Fibroblast of pulmonary artery (primary cell): ENCODE data around the gene DUSP10.

ENCODE experiments used
- DNase-seq: peaks from one replicate; pipeline ENCODE4 v3.0.0-alpha.2; 2010; ENCODE audit warnings: low read depth
- H3K4me3 ChIP-seq: replicated peaks from 2 replicates; pipeline ENCODE4 v1.5.1; 2011; ENCODE audit warnings: low read depth, mild to moderate bottlenecking, control low read depth, low read length, moderate library complexity
- TF ChIP-seq, protein P1 (sequence below): IDR thresholded peaks from 2 replicates; pipeline ENCODE4 v1.5.1; 2011; ENCODE audit warnings: mild to moderate bottlenecking, control low read depth, low read length, inconsistent platforms; ENCODE audit errors: missing control alignments

Gene DUSP10

DNA sequence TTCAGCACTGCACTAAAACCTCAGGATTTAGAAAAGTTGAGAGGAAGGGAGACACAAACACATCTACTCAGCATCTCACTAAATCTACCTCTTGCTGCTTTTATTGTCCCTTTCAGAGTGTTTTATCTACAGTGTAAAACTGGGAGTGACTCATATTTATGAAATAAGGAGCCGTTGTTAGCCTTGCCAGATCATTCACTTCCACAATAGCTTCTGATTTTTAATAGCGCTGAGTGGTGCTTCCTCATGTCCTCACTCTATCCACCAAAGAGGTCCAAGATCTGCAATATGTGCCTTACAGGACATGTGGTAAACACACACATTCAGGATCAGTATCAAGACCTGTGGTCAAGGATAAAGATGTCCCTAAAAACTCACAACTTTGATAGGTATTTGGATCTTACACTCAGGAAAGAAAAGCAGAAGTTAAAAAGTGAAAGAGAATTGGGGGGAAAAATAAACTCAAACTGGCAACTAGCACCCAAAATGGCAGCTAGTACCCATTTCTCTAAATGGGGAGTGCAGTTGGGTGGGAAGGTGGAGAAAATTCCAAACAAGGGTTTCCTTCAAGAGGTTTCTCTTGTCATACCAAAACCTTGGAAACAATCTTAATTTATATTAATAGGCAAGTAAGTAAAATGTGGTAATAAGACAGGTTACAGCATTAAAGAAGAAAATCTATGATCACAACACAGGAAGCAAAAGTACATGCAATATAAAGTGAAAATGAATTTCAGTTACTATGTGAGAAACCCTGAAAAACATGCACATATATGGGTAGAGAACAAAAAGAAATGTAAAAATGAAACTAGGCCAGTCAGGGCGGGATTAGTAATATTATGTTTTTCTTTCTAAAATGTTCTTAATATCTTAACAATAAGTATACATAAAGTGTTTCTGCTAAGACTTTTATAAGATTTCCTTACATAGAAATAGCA is 15.9 kb downstream of the DUSP10 start:
- H3K4me3 ChIP-seq: no peak overlapping the region
- TF ChIP-seq, protein P1, sequence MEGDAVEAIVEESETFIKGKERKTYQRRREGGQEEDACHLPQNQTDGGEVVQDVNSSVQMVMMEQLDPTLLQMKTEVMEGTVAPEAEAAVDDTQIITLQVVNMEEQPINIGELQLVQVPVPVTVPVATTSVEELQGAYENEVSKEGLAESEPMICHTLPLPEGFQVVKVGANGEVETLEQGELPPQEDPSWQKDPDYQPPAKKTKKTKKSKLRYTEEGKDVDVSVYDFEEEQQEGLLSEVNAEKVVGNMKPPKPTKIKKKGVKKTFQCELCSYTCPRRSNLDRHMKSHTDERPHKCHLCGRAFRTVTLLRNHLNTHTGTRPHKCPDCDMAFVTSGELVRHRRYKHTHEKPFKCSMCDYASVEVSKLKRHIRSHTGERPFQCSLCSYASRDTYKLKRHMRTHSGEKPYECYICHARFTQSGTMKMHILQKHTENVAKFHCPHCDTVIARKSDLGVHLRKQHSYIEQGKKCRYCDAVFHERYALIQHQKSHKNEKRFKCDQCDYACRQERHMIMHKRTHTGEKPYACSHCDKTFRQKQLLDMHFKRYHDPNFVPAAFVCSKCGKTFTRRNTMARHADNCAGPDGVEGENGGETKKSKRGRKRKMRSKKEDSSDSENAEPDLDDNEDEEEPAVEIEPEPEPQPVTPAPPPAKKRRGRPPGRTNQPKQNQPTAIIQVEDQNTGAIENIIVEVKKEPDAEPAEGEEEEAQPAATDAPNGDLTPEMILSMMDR: no peak
- DNase-seq: peak; percentile 54

DNA sequence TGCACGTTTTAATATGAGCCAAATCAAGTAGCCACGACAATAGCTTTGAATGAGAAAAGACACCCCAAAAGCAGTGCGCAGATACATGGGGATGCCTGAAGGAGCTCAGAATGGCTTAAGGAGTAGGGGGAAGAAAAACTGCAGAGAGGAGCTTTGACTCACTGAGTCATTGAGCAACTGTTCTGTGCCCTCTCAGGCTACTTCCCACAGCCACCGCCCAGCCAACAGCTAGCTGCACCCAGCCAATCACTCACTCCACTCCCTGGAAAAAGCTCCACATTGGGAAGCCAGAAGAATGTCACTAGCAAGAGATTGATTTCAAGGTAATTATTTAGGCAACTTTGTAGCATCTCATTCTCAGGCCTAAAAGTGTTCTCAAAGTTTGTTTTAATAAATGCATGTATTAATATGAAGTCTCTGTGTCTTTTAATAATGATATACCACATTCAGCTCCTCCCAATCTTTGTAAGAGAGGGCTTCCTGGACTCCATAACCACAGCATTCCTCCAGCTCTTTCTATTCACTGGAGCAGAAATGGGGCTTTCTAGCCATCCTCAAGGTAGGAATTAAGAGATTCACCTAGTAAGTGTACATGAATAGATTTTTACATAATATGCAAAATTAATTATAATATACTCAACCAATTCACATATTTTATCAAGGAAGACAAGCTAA is 16.8 kb downstream of the DUSP10 start:
- TF ChIP-seq, protein P1: no peak
- DNase-seq: peak; percentile 69
- no peak overlapping the region for H3K4me3 ChIP-seq

DNA sequence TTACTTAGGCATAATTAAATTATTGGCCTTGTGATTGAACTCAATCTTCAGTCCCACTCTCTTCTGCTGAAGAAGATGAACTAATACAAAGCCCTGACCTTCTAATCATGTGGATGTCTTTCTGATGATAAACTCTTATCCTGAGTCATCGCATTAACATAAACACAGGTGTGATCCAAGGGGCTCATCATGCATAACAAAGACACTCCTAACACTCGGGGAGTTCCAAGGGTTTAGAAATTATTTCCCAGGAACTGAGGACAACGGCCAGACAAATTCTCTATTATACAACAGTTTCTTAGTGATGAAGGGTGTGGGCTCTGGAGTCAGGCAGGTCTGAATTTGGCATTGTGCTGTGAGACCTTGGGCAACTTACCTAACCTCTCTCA is 18.0 kb downstream of the DUSP10 start:
- no peak overlapping the region for H3K4me3 ChIP-seq
- DNase-seq: no peak
- TF ChIP-seq, protein P1: no peak

DNA sequence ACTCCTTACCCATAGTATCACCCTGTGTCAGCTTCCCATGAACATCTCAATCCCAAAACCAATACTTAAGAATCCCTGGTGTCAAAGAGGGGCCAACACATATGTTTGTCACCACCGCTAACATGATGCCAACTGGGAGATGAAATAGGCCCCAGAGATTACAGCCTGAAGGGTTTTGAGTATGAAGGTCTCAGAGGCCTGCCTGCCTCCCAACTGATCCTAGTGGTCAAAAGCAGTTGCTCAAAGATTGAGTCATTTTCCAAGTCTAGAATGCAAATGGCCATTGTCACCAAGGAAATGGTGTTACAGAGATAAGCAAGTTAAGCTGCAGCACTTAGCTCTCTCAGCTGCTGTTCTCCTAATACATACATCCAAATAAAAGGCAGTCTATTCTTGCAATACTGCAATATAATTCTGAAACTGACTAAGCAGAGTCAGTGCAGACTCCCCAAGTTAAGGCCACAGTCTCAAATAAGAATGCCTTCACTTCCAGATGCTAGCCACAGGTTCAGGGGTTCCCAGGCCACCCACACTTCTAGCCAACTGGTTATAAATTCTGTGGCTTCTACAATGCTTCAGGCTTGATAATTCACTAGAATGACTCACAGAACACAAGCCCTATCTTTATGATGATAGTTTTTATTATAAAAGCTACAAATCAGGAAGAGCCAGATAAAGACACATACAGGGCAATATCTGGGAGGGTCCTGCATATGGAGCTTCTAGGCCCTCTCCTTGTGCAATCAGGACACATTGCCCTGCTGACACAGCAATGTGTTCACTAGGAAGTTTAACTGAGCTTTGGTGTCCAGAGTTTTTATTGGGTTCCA is 18.7 kb downstream of the DUSP10 start:
- H3K4me3 ChIP-seq: no peak overlapping the region
- TF ChIP-seq, protein P1: no peak
- DNase-seq: no peak

DNA sequence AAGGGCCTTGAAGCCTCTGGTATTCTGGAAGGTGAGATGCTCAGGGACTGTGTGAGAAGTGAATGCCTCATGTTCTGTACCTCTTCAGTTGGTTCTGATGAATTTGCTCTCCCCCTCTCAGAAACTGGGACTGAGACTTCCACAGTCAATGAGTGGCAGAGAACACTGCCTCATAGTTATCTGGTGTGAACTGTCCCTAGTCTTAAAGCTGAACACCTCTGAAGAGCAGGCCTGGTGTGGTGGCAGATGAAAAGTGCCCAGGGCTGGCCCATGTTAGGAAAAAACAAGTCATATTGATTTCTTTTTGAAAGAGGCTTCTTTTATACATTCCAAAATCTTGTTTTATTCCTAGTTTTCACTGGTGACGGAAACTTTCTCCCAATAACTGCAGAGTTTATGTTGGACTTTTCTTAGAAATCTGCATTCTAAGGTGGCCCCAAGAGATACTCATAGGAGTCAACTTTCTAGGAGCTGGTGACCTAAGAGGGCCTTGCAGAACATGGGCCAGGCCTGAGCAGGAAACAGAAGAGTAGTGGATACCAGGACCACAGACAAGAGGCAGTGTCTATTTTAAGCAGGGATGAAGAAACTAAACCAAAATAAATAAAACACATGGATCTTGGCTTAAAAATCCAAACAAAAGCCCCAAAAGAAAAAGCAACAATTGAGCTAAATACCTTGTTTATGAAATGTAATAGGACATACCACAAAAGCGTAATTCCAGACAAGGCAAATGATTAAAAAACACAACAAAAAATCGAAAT is 19.5 kb downstream of the DUSP10 start:
- no peak overlapping the region for H3K4me3 ChIP-seq
- DNase-seq: no peak

DNA sequence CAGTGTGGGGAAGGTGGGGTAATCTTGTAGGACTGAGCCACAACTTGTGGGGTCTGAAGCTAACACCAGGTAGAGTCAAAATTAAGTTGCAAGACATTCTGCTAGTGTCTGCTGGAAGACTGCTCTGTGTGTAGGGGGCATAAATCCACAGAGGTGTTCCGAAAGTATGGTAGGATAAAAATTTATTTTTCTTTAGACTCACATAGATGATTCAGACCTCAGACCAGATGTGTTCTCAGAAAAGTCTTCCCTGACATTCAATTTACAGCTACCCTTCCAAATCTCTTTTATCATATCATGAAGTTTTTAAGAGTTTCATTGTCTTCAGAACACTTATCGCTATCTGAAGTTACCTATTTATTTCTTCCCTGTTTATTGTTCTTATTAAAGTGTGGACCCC is 21.3 kb downstream of the DUSP10 start:
- no peak for DNase-seq
- H3K4me3 ChIP-seq: no peak overlapping the region
- TF ChIP-seq, protein P1: no peak

More for the DNA sequence above, 19.5 kb downstream of the DUSP10 start:
- TF ChIP-seq, protein P1: no peak
